HG02759 (cell line): ENCODE measurements around the gene CENPP.
A peak's percentile ranks its signal among the peaks of the same experiment; 100 is the strongest.

Source experiments
- ATAC-seq: cut with Tn5 transposase; IDR thresholded peaks from one replicate; pipeline ENCODE4 v1.9.1; 2021; ENCODE audit warnings: mild to moderate bottlenecking, moderate library complexity; ENCODE audit not compliant: unreplicated experiment

CENPP gene

GRCh38 chr9:92668746-92669526 is 343.2 kb downstream of the CENPP start:
- peak; percentile 4 for ATAC-seq

GRCh38 chr9:92669527-92669889 is 343.8 kb downstream of the CENPP start:
- no peak for ATAC-seq
